Osteocyte (in vitro differentiated cells): ENCODE measurements around the gene MRPS18A. TPM values are rescaled to one million over a fixed set of nuclear protein-coding genes. Genes with fewer than 3 reads are reported as not detected.

Source experiments
- DNase-seq: peaks from one replicate; pipeline ENCODE4 v3.0.0; 2021; ENCODE audit warnings: mixed read lengths; ENCODE audit not compliant: unreplicated experiment; ENCODE audit errors: extremely low spot score
- H3K27ac Mint-ChIP-seq: one replicate; pipeline ENCODE4 v1.8.0; 2021; ENCODE audit warnings: mild to moderate bottlenecking, mixed read lengths; ENCODE audit not compliant: unreplicated experiment
- H3K27me3 Mint-ChIP-seq: one replicate; pipeline ENCODE4 v1.8.0; 2021; ENCODE audit warnings: mixed read lengths; ENCODE audit not compliant: unreplicated experiment
- H3K36me3 Mint-ChIP-seq: one replicate; pipeline ENCODE4 v1.8.0; 2021; ENCODE audit warnings: mixed read lengths; ENCODE audit not compliant: unreplicated experiment
- H3K4me1 Mint-ChIP-seq: one replicate; pipeline ENCODE4 v1.8.0; 2021; ENCODE audit warnings: mixed read lengths; ENCODE audit not compliant: unreplicated experiment
- H3K4me3 Mint-ChIP-seq: one replicate; pipeline ENCODE4 v1.8.0; 2021; ENCODE audit warnings: mild to moderate bottlenecking, moderate library complexity, mixed read lengths; ENCODE audit not compliant: unreplicated experiment
- H3K9me3 Mint-ChIP-seq: one replicate; pipeline ENCODE4 v1.8.0; 2021; ENCODE audit warnings: mixed read lengths; ENCODE audit not compliant: unreplicated experiment
- CTCF ChIP-seq: fragments of 200-600 bp; sonication (generic); IDR thresholded peaks from 2 replicates; pipeline ENCODE4 v1.5.0; 2021; ENCODE audit warnings: antibody characterized with exemption, mild to moderate bottlenecking, moderate library complexity
- total RNA-seq: library from RNA; stranded (reverse); gene quantifications from 2 replicates; pipeline ENCODE4 v1.2.1, GENCODE V29; 2021

The MRPS18A gene
- total RNA-seq, 1 donor from 2014 or later = 37.3 TPM

GRCh38 chr6:43644940-43645612 lies 42.5 kb downstream of the MRPS18A start, which contains the start of gene RSPH9:
Gene RSPH9 (plus strand): TSS chr6:43645036. CDS start chr6:43645099, 63 bp downstream.
- DNase-seq = no peak
- Mint-ChIP-seq H3K27ac (peak within 1 kb of the TSS; percentile 34), H3K27me3 (no peaks in the 10 kb centered on the region), H3K4me1 (peaks cover 12% of the 10 kb centered on the region), H3K9me3 (no peaks in the 10 kb centered on the region), H3K36me3 (peaks cover 12% of the 10 kb centered on the region), H3K4me3 (peak within 1 kb of the TSS; percentile 64)
- no peak for TF ChIP-seq CTCF

GRCh38 chr6:43639984-43640800 lies 47.4 kb downstream of the MRPS18A start:
- no peak for DNase-seq
- H3K4me1 Mint-ChIP-seq = peaks cover 28% of the 10 kb centered on the region
- TF ChIP-seq CTCF = no peak
- H3K4me3 Mint-ChIP-seq = no peak overlapping the region
- H3K9me3 Mint-ChIP-seq = no peaks in the 10 kb centered on the region
- no peak overlapping the region for H3K27ac Mint-ChIP-seq
- no peaks in the 10 kb centered on the region for H3K27me3 Mint-ChIP-seq
- peaks cover 22% of the 10 kb centered on the region for H3K36me3 Mint-ChIP-seq

GRCh38 chr6:43636308-43636659 lies 51.3 kb downstream of the MRPS18A start:
- no peak for TF ChIP-seq CTCF
- no peaks in the 10 kb centered on the region for H3K9me3 Mint-ChIP-seq
- peak overlapping the region; percentile 95 for H3K27ac Mint-ChIP-seq
- DNase-seq = no peak
- peaks cover 17% of the 10 kb centered on the region for H3K36me3 Mint-ChIP-seq
- H3K27me3 Mint-ChIP-seq = no peaks in the 10 kb centered on the region
- H3K4me3 Mint-ChIP-seq = peak overlapping the region; percentile 98
- peaks cover 21% of the 10 kb centered on the region for H3K4me1 Mint-ChIP-seq

GRCh38 chr6:43635387-43636307 lies 51.9 kb downstream of the MRPS18A start, which contains the start of gene MAD2L1BP:
Gene MAD2L1BP (plus strand): TSS chr6:43635840. CDS start chr6:43635876, 36 bp downstream.
- H3K27ac Mint-ChIP-seq = peak within 1 kb of the TSS; percentile 95
- TF ChIP-seq CTCF = no peak
- H3K4me1 Mint-ChIP-seq = peaks cover 24% of the 10 kb centered on the region
- peak within 1 kb of the TSS; percentile 98 for H3K4me3 Mint-ChIP-seq
- peaks cover 15% of the 10 kb centered on the region for H3K36me3 Mint-ChIP-seq
- H3K27me3 Mint-ChIP-seq = no peaks in the 10 kb centered on the region
- H3K9me3 Mint-ChIP-seq = no peaks in the 10 kb centered on the region
- DNase-seq = peak; percentile 88
